WTC11 (cell line): ENCODE measurements around the gene TCEAL4. TPM values are rescaled to one million over a fixed set of nuclear protein-coding genes. Genes with fewer than 3 reads are reported as not detected.
"Not testable (repeated sequence)": the region's sequence is repeated elsewhere in the genome, so short reads cannot be mapped to it uniquely, and the experiment has no call there.

Source experiments
- ATAC-seq: fragments of 200-7000 bp; cut with Tn5 transposase; 2 replicates; pipeline ENCODE4 v1.10.0; 2021; ENCODE audit warnings: mild to moderate bottlenecking, moderate library complexity
- CTCF ChIA-PET: fragments of 300-600 bp; sonication (Branson Sonifier 250); formaldehyde crosslinking; loops from one replicate; lab custom pipeline; 2021; ENCODE audit warnings: antibody characterized with exemption; lab: Charles Lee
- POLR2A ChIA-PET: fragments of 350-600 bp; sonication (Branson Sonifier 250); formaldehyde crosslinking; loops from one replicate; lab custom pipeline; 2021; ENCODE audit warnings: antibody characterized with exemption; lab: Charles Lee
- DNase-seq: peaks from one replicate; pipeline ENCODE4 v3.0.0; 2021; ENCODE audit warnings: low spot score
- H3K27ac Mint-ChIP-seq: 2 replicates; pipeline ENCODE4 v1.8.0; 2021; ENCODE audit warnings: mixed read lengths
- H3K27me3 Mint-ChIP-seq: 2 replicates; pipeline ENCODE4 v1.8.0; 2021; ENCODE audit warnings: low read depth, mild to moderate bottlenecking, moderate library complexity, mixed read lengths
- H3K36me3 Mint-ChIP-seq: 2 replicates; pipeline ENCODE4 v1.8.0; 2021; ENCODE audit warnings: mixed read lengths
- H3K4me1 Mint-ChIP-seq: 2 replicates; pipeline ENCODE4 v1.8.0; 2022; ENCODE audit warnings: mixed read lengths
- H3K4me3 Mint-ChIP-seq: 2 replicates; pipeline ENCODE4 v1.8.0; 2021; ENCODE audit warnings: mild to moderate bottlenecking, moderate library complexity, mixed read lengths
- H3K9me3 Mint-ChIP-seq: 2 replicates; pipeline ENCODE4 v1.8.0; 2021; ENCODE audit warnings: mixed read lengths
- ARID4B ChIP-seq: sonication (generic); formaldehyde crosslinking; IDR thresholded peaks from 2 replicates; pipeline ENCODE4 v1.8.0; 2023; ENCODE audit warnings: missing genetic modification reagents, mild to moderate bottlenecking, borderline replicate concordance
- E2F1 ChIP-seq: sonication (generic); formaldehyde crosslinking; IDR thresholded peaks from 2 replicates; pipeline ENCODE4 v1.8.0; 2022; ENCODE audit warnings: mild to moderate bottlenecking, missing genetic modification reagents
- NR3C1 ChIP-seq: sonication (generic); formaldehyde crosslinking; conservative IDR thresholded peaks from 2 replicates; pipeline ENCODE4 v1.8.1; 2023; ENCODE audit warnings: low read depth, mild to moderate bottlenecking, missing genetic modification reagents
- USF1 ChIP-seq: sonication (generic); formaldehyde crosslinking; IDR thresholded peaks from 2 replicates; pipeline ENCODE4 v1.8.0; 2022; ENCODE audit warnings: mild to moderate bottlenecking, missing genetic modification reagents
- ZBTB21 ChIP-seq: sonication (generic); formaldehyde crosslinking; IDR thresholded peaks from 2 replicates; pipeline ENCODE4 v1.8.1; 2023; ENCODE audit warnings: mild to moderate bottlenecking, missing genetic modification reagents, borderline replicate concordance
- ZNF281 ChIP-seq: sonication (generic); formaldehyde crosslinking; IDR thresholded peaks from 2 replicates; pipeline ENCODE4 v1.8.0; 2023; ENCODE audit warnings: mild to moderate bottlenecking, missing genetic modification reagents
- ZNF317 ChIP-seq: sonication (generic); formaldehyde crosslinking; IDR thresholded peaks from 2 replicates; pipeline ENCODE4 v1.8.1; 2023; ENCODE audit warnings: low read depth, mild to moderate bottlenecking, moderate library complexity, missing genetic modification reagents, borderline replicate concordance
- ZNF512 ChIP-seq: sonication (generic); formaldehyde crosslinking; IDR thresholded peaks from 2 replicates; pipeline ENCODE4 v1.8.1; 2022; ENCODE audit warnings: missing genetic modification reagents, borderline replicate concordance
- total RNA-seq: library from RNA; stranded (reverse); gene quantifications from 3 replicates; pipeline ENCODE4 v1.2.3, GENCODE V29; 2021

The TCEAL4 gene
- total RNA-seq, 1 experiment from 2014 or later = 46.4 TPM

- TF ChIP-seq ARID4B (no peak), ZNF317 (CRISPR knock-in tag) (no peak), E2F1 (CRISPR knock-in tag) (no peak), USF1 (CRISPR knock-in tag) (no peak), ZNF281 (CRISPR knock-in tag) (no peak), ZBTB21 (no peak), ZNF512 (no peak), NR3C1 (CRISPR knock-in tag) (no peak)
- TF ChIP-seq, all 79 proteins: peak for 0
Observed at GRCh38 chrX:103586659-103587058, 1.3 kb downstream of the TCEAL4 start (continued).

- H3K4me3 Mint-ChIP-seq, DNase-seq, ATAC-seq, H3K27ac Mint-ChIP-seq, H3K4me1 Mint-ChIP-seq, CTCF ChIA-PET, H3K27me3 Mint-ChIP-seq: not testable (repeated sequence)
- H3K36me3 Mint-ChIP-seq = peaks cover 38% of the 10 kb centered on the region
- peaks cover 15% of the 10 kb centered on the region for H3K9me3 Mint-ChIP-seq
- POLR2A ChIA-PET = interaction anchor here (0.6 kb wide), 1 partner anchor 37 kb away, joined by 6 read pairs; the partner anchor contains the start of gene TCEAL1
Observed at GRCh38 chrX:103592295-103592694, 7.0 kb downstream of the TCEAL4 start.

GRCh38 chrX:103595202-103595601 lies 9.9 kb downstream of the TCEAL4 start:
- H3K27me3 Mint-ChIP-seq, H3K4me1 Mint-ChIP-seq, ATAC-seq, H3K27ac Mint-ChIP-seq, POLR2A ChIA-PET, H3K4me3 Mint-ChIP-seq, DNase-seq, CTCF ChIA-PET: not testable (repeated sequence)
- Mint-ChIP-seq H3K36me3 (peaks cover 35% of the 10 kb centered on the region), H3K9me3 (peaks cover 15% of the 10 kb centered on the region)
